ENCODE measurements around the gene TRIM65. TPM values are rescaled to one million over a fixed set of nuclear protein-coding genes. Genes with fewer than 3 reads are reported as not detected.

The TRIM65 gene
- polyA plus RNA-seq, 1 donor from 2014 or later = 1.5 TPM

GRCh38 chr17:75904749-75905521, 8.2 kb upstream of the TRIM65 start, which contains the start of gene MRPL38:
TSS of gene MRPL38 (minus strand) at chr17:75904884. CDS start at chr17:75904875, 9 bp downstream.
- Histone ChIP-seq H2AFZ (ENCODE audit: low read depth, low read length) (peak within 1 kb of the TSS; percentile 51), H3K9me2 (ENCODE audit: insufficient read depth, low read length) (no peaks in the 10 kb centered on the region), H3K27ac (ENCODE audit: low read length) (peak within 1 kb of the TSS; percentile 69), H3K36me3 (ENCODE audit: insufficient read depth, low read length) (no peaks in the 10 kb centered on the region), H3K27me3 (ENCODE audit: insufficient read depth, low read depth, low read length) (no peaks in the 10 kb centered on the region), H4K20me1 (ENCODE audit: insufficient read depth) (no peaks in the 10 kb centered on the region), H3K4me2 (ENCODE audit: low read length) (peak within 1 kb of the TSS; percentile 71), H3K79me2 (replicated peaks; ENCODE audit: insufficient read depth, low read length) (no peaks in the 10 kb centered on the region), H3F3A (ENCODE audit: insufficient read depth, low read length, poor library complexity, severe bottlenecking) (no peaks in the 10 kb centered on the region), H3K9ac (ENCODE audit: low read length) (peak within 1 kb of the TSS; percentile 78), H3K9me3 (ENCODE audit: low read length) (no peaks in the 10 kb centered on the region), H3K4me3 (ENCODE audit: low read length) (peak within 1 kb of the TSS; percentile 93)
- TF ChIP-seq CTCF (IDR thresholded peaks at IDR 0.05; ENCODE audit: poor library complexity, severe bottlenecking) = peak; percentile 99
- TF ChIP-seq EZH2 (IDR thresholded peaks at IDR 0.05; ENCODE audit: borderline replicate concordance, insufficient read depth, low read length, poor library complexity, severe bottlenecking) = no peak
- TF ChIP-seq REST (IDR thresholded peaks at IDR 0.05; ENCODE audit: borderline replicate concordance) = no peak
- peak; percentile 91 for TF ChIP-seq MXI1 (conservative IDR thresholded peaks at IDR 0.05; ENCODE audit: poor library complexity, severe bottlenecking)
- peak; percentile 85 for TF ChIP-seq SMC3 (conservative IDR thresholded peaks at IDR 0.05; ENCODE audit: poor library complexity)
- TF ChIP-seq TAF1 (IDR thresholded peaks at IDR 0.05; ENCODE audit: low read depth) = peak; percentile 52
- peak; percentile 88 for TF ChIP-seq RAD21 (conservative IDR thresholded peaks at IDR 0.05)
- peak; percentile 83 for TF ChIP-seq POLR2AphosphoS5 (IDR thresholded peaks at IDR 0.05)
- TF ChIP-seq EP300 (conservative IDR thresholded peaks at IDR 0.05; ENCODE audit: poor library complexity, severe bottlenecking) = peak; percentile 62

DNA sequence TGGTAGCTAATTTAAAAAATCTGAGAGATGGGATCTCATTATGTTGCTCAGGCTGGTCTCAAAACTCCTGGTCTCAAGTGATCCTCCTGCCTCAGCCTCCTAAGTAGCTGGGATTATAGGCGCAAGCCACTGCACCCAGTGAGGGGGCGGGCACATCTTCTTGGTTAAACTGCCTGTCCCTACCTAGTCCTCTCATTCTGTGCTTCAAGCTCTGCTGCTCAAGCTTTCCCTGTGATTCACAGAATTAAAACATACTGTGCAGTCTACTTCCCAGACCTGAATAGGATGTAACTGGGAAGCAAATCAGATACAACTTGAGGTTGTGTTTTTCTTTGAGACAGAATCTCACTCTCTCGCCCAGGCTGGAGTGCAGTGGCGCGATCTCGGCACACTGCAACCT, 5.7 kb upstream of the TRIM65 start:
- TF ChIP-seq CTCF (IDR thresholded peaks at IDR 0.05; ENCODE audit: poor library complexity, severe bottlenecking) (no peak), POLR2AphosphoS5 (IDR thresholded peaks at IDR 0.05) (no peak), TAF1 (IDR thresholded peaks at IDR 0.05; ENCODE audit: low read depth) (no peak), SMC3 (conservative IDR thresholded peaks at IDR 0.05; ENCODE audit: poor library complexity) (no peak), REST (IDR thresholded peaks at IDR 0.05; ENCODE audit: borderline replicate concordance) (no peak), RAD21 (conservative IDR thresholded peaks at IDR 0.05) (no peak), EZH2 (IDR thresholded peaks at IDR 0.05; ENCODE audit: borderline replicate concordance, insufficient read depth, low read length, poor library complexity, severe bottlenecking) (no peak), EP300 (conservative IDR thresholded peaks at IDR 0.05; ENCODE audit: poor library complexity, severe bottlenecking) (no peak), MXI1 (conservative IDR thresholded peaks at IDR 0.05; ENCODE audit: poor library complexity, severe bottlenecking) (no peak)
- Histone ChIP-seq H3K4me2 (ENCODE audit: low read length) (no peak overlapping the region), H3F3A (ENCODE audit: insufficient read depth, low read length, poor library complexity, severe bottlenecking) (no peaks in the 10 kb centered on the region), H3K27me3 (ENCODE audit: insufficient read depth, low read depth, low read length) (no peaks in the 10 kb centered on the region), H2AFZ (ENCODE audit: low read depth, low read length) (no peak overlapping the region), H3K9me3 (ENCODE audit: low read length) (no peaks in the 10 kb centered on the region), H3K4me3 (ENCODE audit: low read length) (no peak overlapping the region), H3K27ac (ENCODE audit: low read length) (no peak overlapping the region), H3K9me2 (ENCODE audit: insufficient read depth, low read length) (no peaks in the 10 kb centered on the region), H3K79me2 (replicated peaks; ENCODE audit: insufficient read depth, low read length) (no peaks in the 10 kb centered on the region), H4K20me1 (ENCODE audit: insufficient read depth) (no peaks in the 10 kb centered on the region), H3K36me3 (ENCODE audit: insufficient read depth, low read length) (no peaks in the 10 kb centered on the region), H3K9ac (ENCODE audit: low read length) (no peak overlapping the region)

Measured in neural cell (in vitro differentiated cells).